Measurements from ENCODE around the gene PIF1. TPM values are rescaled to one million over a fixed set of nuclear protein-coding genes. Genes with fewer than 3 reads are reported as not detected.

PIF1 gene
- total RNA-seq, 1 experiment from 2014 or later: 51.5 TPM

DNA sequence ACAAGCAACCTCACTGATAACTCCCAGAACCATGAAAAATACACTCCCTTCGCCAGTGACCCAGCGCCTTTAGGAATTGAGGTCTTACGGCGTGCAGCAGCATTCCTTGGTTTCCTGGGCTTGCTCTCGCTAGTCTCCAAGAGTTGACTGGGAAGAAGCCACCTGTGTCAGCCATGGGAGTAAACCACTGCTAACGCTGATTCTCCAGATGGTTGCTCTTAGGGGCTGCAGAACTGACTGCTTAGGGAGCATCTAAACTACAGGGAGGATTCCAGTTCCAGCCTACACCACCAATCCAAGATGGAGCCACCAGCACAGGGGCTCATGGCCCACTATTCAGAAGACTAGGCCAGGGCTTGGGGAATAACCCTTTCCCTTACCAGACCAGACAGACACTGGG lies 52.5 kb downstream of the PIF1 start:
- Mint-ChIP-seq H3K4me1 (ENCODE audit: low read depth, unreplicated experiment) (no peaks in the 10 kb centered on the region), H3K4me3 (ENCODE audit: low read depth, unreplicated experiment) (no peak overlapping the region), H3K27ac (ENCODE audit: unreplicated experiment) (no peak overlapping the region), H3K27me3 (ENCODE audit: unreplicated experiment) (peaks cover 81% of the 10 kb centered on the region), H3K9me3 (ENCODE audit: low read depth, unreplicated experiment) (no peaks in the 10 kb centered on the region), H3K36me3 (ENCODE audit: insufficient read depth, unreplicated experiment) (peaks cover 13% of the 10 kb centered on the region)
- TF ChIP-seq, protein P1, sequence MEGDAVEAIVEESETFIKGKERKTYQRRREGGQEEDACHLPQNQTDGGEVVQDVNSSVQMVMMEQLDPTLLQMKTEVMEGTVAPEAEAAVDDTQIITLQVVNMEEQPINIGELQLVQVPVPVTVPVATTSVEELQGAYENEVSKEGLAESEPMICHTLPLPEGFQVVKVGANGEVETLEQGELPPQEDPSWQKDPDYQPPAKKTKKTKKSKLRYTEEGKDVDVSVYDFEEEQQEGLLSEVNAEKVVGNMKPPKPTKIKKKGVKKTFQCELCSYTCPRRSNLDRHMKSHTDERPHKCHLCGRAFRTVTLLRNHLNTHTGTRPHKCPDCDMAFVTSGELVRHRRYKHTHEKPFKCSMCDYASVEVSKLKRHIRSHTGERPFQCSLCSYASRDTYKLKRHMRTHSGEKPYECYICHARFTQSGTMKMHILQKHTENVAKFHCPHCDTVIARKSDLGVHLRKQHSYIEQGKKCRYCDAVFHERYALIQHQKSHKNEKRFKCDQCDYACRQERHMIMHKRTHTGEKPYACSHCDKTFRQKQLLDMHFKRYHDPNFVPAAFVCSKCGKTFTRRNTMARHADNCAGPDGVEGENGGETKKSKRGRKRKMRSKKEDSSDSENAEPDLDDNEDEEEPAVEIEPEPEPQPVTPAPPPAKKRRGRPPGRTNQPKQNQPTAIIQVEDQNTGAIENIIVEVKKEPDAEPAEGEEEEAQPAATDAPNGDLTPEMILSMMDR (IDR thresholded peaks at IDR 0.05; ENCODE audit: unreplicated experiment): no peak
- no peak for DNase-seq
- BruUV-seq (replicated peaks): no TSS peak
- CTCF ChIA-PET: no interaction called here
- intact Hi-C loops (cut with micrococcal nuclease; ENCODE audit: unreplicated experiment): no loop called here

DNA sequence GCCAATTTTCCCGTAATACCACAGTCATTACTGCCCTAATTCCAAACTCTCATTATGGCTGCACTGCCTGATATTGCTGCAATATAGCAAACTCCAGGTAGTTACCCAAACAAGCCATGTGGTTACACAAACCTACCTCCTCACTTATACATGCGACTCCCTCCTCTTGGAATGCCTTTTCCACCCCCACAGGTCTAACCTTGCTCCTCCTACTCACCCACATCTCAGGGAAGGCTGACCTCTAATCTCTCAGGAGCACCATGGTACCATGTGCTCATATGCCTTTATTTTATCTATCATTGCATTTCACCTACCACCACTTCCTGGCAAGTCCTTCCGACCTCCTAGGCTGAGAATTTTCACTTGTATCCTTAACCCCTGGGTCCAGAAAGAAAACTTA lies 53.0 kb downstream of the PIF1 start:
- no peak overlapping the region for H3K27ac Mint-ChIP-seq (ENCODE audit: unreplicated experiment)
- CTCF ChIA-PET: no interaction called here
- H3K4me3 Mint-ChIP-seq (ENCODE audit: low read depth, unreplicated experiment): no peak overlapping the region
- TF ChIP-seq, protein P1 (IDR thresholded peaks at IDR 0.05; ENCODE audit: unreplicated experiment): no peak
- BruUV-seq (replicated peaks): no TSS peak
- H3K36me3 Mint-ChIP-seq (ENCODE audit: insufficient read depth, unreplicated experiment): peaks cover 13% of the 10 kb centered on the region
- H3K9me3 Mint-ChIP-seq (ENCODE audit: low read depth, unreplicated experiment): no peaks in the 10 kb centered on the region
- no peaks in the 10 kb centered on the region for H3K4me1 Mint-ChIP-seq (ENCODE audit: low read depth, unreplicated experiment)
- peaks cover 81% of the 10 kb centered on the region for H3K27me3 Mint-ChIP-seq (ENCODE audit: unreplicated experiment)
- DNase-seq: no peak
- intact Hi-C loops (cut with micrococcal nuclease; ENCODE audit: unreplicated experiment): no loop called here

DNA sequence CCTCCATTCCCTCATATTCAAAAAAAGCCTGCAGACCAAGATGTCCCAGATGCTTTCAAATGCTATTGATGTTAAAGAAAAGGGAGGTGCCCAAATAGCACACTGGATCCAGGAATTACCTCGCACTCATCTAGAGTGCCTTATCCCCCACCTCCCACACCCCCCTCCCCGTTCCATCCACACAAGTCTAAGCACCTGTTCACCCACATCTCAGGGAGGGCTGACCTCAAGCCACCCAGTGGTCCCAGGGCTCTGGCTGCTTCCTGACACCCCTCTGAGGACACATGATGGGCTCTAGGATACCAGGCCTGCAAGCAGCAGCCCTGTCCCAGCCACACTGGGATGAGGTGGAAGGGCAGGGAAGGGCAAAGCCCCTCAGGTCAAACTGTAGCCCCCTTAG lies 54.8 kb downstream of the PIF1 start:
- CTCF ChIA-PET: interaction anchor here (0.7 kb wide), 1 partner anchor 384 kb away, joined by 8 read pairs; no protein-coding TSS in a partner anchor
- BruUV-seq (replicated peaks): no TSS peak
- Mint-ChIP-seq H3K9me3 (ENCODE audit: low read depth, unreplicated experiment) (no peaks in the 10 kb centered on the region), H3K27ac (ENCODE audit: unreplicated experiment) (no peak overlapping the region), H3K36me3 (ENCODE audit: insufficient read depth, unreplicated experiment) (peaks cover 7% of the 10 kb centered on the region), H3K4me3 (ENCODE audit: low read depth, unreplicated experiment) (no peak overlapping the region), H3K27me3 (ENCODE audit: unreplicated experiment) (peaks cover 65% of the 10 kb centered on the region), H3K4me1 (ENCODE audit: low read depth, unreplicated experiment) (no peaks in the 10 kb centered on the region)
- TF ChIP-seq, protein P1 (IDR thresholded peaks at IDR 0.05; ENCODE audit: unreplicated experiment): no peak
- no peak for DNase-seq
- intact Hi-C loops (cut with micrococcal nuclease; ENCODE audit: unreplicated experiment): no loop called here

DNA sequence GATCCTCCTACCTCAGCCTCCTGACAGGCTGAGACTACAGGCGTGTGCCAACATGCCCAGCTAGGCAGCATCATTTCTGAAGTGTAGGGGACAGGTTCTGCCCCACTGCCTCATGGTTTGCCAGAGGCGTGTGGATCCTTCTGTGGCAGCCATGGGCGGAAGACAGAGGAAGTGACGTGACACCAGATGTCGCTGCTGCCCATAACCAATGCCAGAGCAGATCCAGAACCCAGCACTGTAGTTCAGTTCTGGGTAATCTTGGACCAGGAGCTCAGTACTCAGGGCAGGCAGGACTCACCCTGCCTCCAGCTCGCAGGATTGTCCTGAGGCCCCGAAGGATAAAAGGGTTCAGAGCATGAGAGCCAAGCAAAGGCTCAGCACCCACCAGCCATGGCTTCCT lies 58.2 kb downstream of the PIF1 start:
- no peaks in the 10 kb centered on the region for H3K36me3 Mint-ChIP-seq (ENCODE audit: insufficient read depth, unreplicated experiment)
- H3K4me3 Mint-ChIP-seq (ENCODE audit: low read depth, unreplicated experiment): no peak overlapping the region
- intact Hi-C loops (cut with micrococcal nuclease; ENCODE audit: unreplicated experiment): no loop called here
- CTCF ChIA-PET: no interaction called here
- H3K27me3 Mint-ChIP-seq (ENCODE audit: unreplicated experiment): peaks cover 41% of the 10 kb centered on the region
- no peak overlapping the region for H3K27ac Mint-ChIP-seq (ENCODE audit: unreplicated experiment)
- no peaks in the 10 kb centered on the region for H3K9me3 Mint-ChIP-seq (ENCODE audit: low read depth, unreplicated experiment)
- TF ChIP-seq, protein P1 (IDR thresholded peaks at IDR 0.05; ENCODE audit: unreplicated experiment): no peak
- no TSS peak for BruUV-seq (replicated peaks)
- no peaks in the 10 kb centered on the region for H3K4me1 Mint-ChIP-seq (ENCODE audit: low read depth, unreplicated experiment)
- DNase-seq: no peak
